ENCODE measurements around the gene CFAP299. TPM values are rescaled to one million over a fixed set of nuclear protein-coding genes. Genes with fewer than 3 reads are reported as not detected.

CFAP299 gene
- total RNA-seq, 1 experiment from 2014 or later, result not detected

DNA sequence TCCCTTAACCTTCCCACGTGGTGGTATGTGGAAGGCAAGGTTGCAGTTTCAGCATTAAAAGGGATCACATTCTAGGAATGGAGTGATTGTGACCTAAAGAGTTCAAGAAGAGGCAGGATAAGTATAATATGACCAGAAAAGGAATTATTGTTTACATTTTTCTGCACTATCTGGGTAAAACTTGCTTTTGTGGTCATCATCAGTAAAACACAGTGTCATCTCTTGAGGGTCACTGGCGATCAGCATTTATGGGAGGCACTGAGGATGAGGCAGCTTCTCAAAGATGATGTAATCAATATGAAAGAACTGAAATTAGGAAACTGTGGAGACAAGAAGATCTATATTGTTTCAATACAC, 88.7 kb downstream of the CFAP299 start:
- ChIA-PET POLR2A (ENCODE audit: unreplicated experiment) (no interaction called here), CTCF (no interaction called here)
- Histone ChIP-seq H3K79me2 (ENCODE audit: low read depth) (no peaks in the 10 kb centered on the region), H2AFZ (peak overlapping the region; percentile 33; the same call in 1 of the 2 replicates), H3K4me1 (replicated peaks; ENCODE audit: insufficient read depth) (no peaks in the 10 kb centered on the region), H3K9me2 (ENCODE audit: insufficient read depth) (no peaks in the 10 kb centered on the region), H3K36me3 (ENCODE audit: low read depth) (no peaks in the 10 kb centered on the region), H3K27me3 (ENCODE audit: insufficient read depth, low read depth) (no peaks in the 10 kb centered on the region), H3K27ac (no peak overlapping the region), H3K4me3 (no peak overlapping the region), H3F3A (ENCODE audit: insufficient read depth, low read depth) (no peaks in the 10 kb centered on the region), H3K4me2 (no peak overlapping the region), H3K9me3 (ENCODE audit: insufficient read depth, low read depth) (no peaks in the 10 kb centered on the region), H4K20me1 (ENCODE audit: insufficient read depth) (no peaks in the 10 kb centered on the region)
- TF ChIP-seq EZH2 (IDR thresholded peaks at IDR 0.05; ENCODE audit: low read depth) (no peak), CTCF (conservative IDR thresholded peaks at IDR 0.05) (no peak)
- intact Hi-C loops (cut with micrococcal nuclease; ENCODE audit: unreplicated experiment), result no loop called here
- no TSS peak for BruUV-seq (replicated peaks)
- no peak for DNase-seq

DNA sequence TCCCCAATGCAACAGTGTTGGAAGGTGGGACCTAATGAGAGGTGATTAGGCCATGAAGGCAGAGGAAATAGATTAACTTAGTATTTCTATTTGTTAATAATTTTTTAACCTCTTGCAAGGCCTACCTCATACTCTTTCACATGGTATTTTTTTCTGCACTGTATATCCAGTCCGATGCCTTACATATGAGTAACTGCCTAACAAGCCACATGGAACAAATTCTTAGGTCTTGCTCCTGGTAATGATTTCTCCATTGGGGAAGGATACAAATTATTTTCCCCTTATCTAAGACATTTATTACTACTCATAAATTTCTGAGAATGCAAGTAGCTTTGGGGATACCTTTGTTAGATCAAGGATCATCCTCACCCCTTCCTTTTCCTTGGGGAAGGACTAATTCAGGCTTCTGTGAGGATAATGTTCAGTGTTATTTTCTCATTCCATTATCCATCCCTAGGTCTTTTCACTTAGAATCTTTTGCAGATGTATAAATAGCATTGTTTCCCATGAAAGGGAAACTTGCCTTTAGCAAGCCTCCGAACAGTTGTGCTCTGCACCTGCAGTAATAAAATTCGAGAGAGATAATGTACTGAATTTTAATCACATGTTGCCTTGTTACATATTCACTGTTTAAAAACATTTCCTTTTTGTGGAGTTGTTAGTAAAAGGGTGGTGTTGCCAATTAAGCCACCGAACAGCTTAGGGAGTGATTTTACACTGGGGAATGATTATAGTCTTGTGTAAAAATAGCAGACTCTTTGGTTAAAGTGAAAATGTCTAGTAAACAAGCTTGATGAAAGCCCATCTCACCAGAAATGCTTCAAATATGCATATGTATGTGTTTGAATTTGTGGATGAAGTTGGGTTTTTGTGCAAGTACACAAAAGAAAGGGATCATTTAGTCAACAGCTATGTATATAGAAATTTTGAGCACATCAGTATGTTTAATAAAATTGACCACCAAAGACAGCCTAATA, 89.9 kb downstream of the CFAP299 start:
- BruUV-seq (replicated peaks), result no TSS peak
- DNase-seq, result no peak
- Histone ChIP-seq H3K4me3 (no peak overlapping the region), H3K9me3 (ENCODE audit: insufficient read depth, low read depth) (no peaks in the 10 kb centered on the region), H3K4me2 (no peak overlapping the region), H3K36me3 (ENCODE audit: low read depth) (no peaks in the 10 kb centered on the region), H3F3A (ENCODE audit: insufficient read depth, low read depth) (no peaks in the 10 kb centered on the region), H2AFZ (no peak overlapping the region), H4K20me1 (ENCODE audit: insufficient read depth) (no peaks in the 10 kb centered on the region), H3K27me3 (ENCODE audit: insufficient read depth, low read depth) (no peaks in the 10 kb centered on the region), H3K27ac (no peak overlapping the region), H3K79me2 (ENCODE audit: low read depth) (no peaks in the 10 kb centered on the region), H3K9me2 (ENCODE audit: insufficient read depth) (no peaks in the 10 kb centered on the region), H3K4me1 (replicated peaks; ENCODE audit: insufficient read depth) (no peaks in the 10 kb centered on the region)
- CTCF ChIA-PET, result no interaction called here
- TF ChIP-seq CTCF (conservative IDR thresholded peaks at IDR 0.05) (no peak), EZH2 (IDR thresholded peaks at IDR 0.05; ENCODE audit: low read depth) (no peak)
- POLR2A ChIA-PET (ENCODE audit: unreplicated experiment), result no interaction called here
- intact Hi-C loops (cut with micrococcal nuclease; ENCODE audit: unreplicated experiment), result no loop called here

- CTCF ChIA-PET, result no interaction called here
- no peak overlapping the region for H3K27ac ChIP-seq
- BruUV-seq (replicated peaks), result no TSS peak
Observed at GRCh38 chr4:80431203-80431965, 95.9 kb downstream of the CFAP299 start.

More at GRCh38 chr4:80431203-80431965, 95.9 kb downstream of the CFAP299 start:
- H3K4me2 ChIP-seq, result no peak overlapping the region
- H3K9me2 ChIP-seq (ENCODE audit: insufficient read depth), result no peaks in the 10 kb centered on the region
- no peaks in the 10 kb centered on the region for H3K27me3 ChIP-seq (ENCODE audit: insufficient read depth, low read depth)
- TF ChIP-seq CTCF (conservative IDR thresholded peaks at IDR 0.05) (no peak), EZH2 (IDR thresholded peaks at IDR 0.05; ENCODE audit: low read depth) (no peak)
- H3K9me3 ChIP-seq (ENCODE audit: insufficient read depth, low read depth), result no peaks in the 10 kb centered on the region
- H3K4me3 ChIP-seq, result no peak overlapping the region
- H3K4me1 ChIP-seq (replicated peaks; ENCODE audit: insufficient read depth), result peaks cover 3% of the 10 kb centered on the region; the same call in 1 of the 2 replicates
- no peaks in the 10 kb centered on the region for H3K79me2 ChIP-seq (ENCODE audit: low read depth)
- intact Hi-C loops (cut with micrococcal nuclease; ENCODE audit: unreplicated experiment), result no loop called here
- H2AFZ ChIP-seq, result no peak overlapping the region
- 0 out of 2 replicates have a peak, but pooled peaks cover 4% of the 10 kb centered on the region for H3F3A ChIP-seq (ENCODE audit: insufficient read depth, low read depth)
- no peaks in the 10 kb centered on the region for H4K20me1 ChIP-seq (ENCODE audit: insufficient read depth)
- POLR2A ChIA-PET (ENCODE audit: unreplicated experiment), result no interaction called here
- DNase-seq, result no peak
- no peaks in the 10 kb centered on the region for H3K36me3 ChIP-seq (ENCODE audit: low read depth)
